ENCODE results near the gene C15orf61. TPM values are rescaled to one million over a fixed set of nuclear protein-coding genes. Genes with fewer than 3 reads are reported as not detected.
A peak's percentile ranks its signal among the peaks of the same experiment; 100 is the strongest.

The C15orf61 gene
- 1.7 and 2.0 TPM in 2 replicates for total RNA-seq

GRCh38 chr15:67521029-67521782 is at the start of gene C15orf61:
TSS of gene C15orf61 (plus strand) at chr15:67521131. CDS start at chr15:67521249, 118 bp downstream.
- peak; percentile 78 to 88 for DNase-seq (ENCODE audit: low read depth in 2 of 2)

- no peak for DNase-seq (ENCODE audit: low read depth in 2 of 2)
Observed at GRCh38 chr15:67472957-67473356, 48.0 kb upstream of the C15orf61 start.

- no peak for DNase-seq (ENCODE audit: low read depth in 2 of 2)
Observed at GRCh38 chr15:67474405-67475110, 46.4 kb upstream of the C15orf61 start.

- peak in 1 of 2 donors; percentile 46 for DNase-seq (ENCODE audit: low read depth in 2 of 2)
Observed at GRCh38 chr15:67479781-67480505, 41.0 kb upstream of the C15orf61 start.

GRCh38 chr15:67480741-67481140 is 40.2 kb upstream of the C15orf61 start:
- DNase-seq (ENCODE audit: low read depth in 2 of 2), result no peak

GRCh38 chr15:67481680-67482079 is 39.3 kb upstream of the C15orf61 start:
- no peak for DNase-seq (ENCODE audit: low read depth in 2 of 2)

GRCh38 chr15:67495585-67495984 is 25.3 kb upstream of the C15orf61 start:
- DNase-seq (ENCODE audit: low read depth in 2 of 2), result no peak

- peak; percentile 41 to 61 for DNase-seq (ENCODE audit: low read depth in 2 of 2)
Observed at GRCh38 chr15:67501177-67501835, 19.6 kb upstream of the C15orf61 start.

GRCh38 chr15:67501836-67502461 is 19.0 kb upstream of the C15orf61 start:
- DNase-seq (ENCODE audit: low read depth in 2 of 2), result peak; percentile 37 to 52

- no peak for DNase-seq (ENCODE audit: low read depth in 2 of 2)
Observed at GRCh38 chr15:67504056-67504455, 16.9 kb upstream of the C15orf61 start.

- DNase-seq (ENCODE audit: low read depth in 2 of 2), result no peak
Observed at GRCh38 chr15:67504796-67505195, 16.1 kb upstream of the C15orf61 start.

- DNase-seq (ENCODE audit: low read depth in 2 of 2), result no peak
Observed at GRCh38 chr15:67505675-67506572, 15.0 kb upstream of the C15orf61 start.

GRCh38 chr15:67506775-67507747 is 13.9 kb upstream of the C15orf61 start:
- no peak for DNase-seq (ENCODE audit: low read depth in 2 of 2)

GRCh38 chr15:67508407-67508806 is 12.5 kb upstream of the C15orf61 start:
- DNase-seq (ENCODE audit: low read depth in 2 of 2), result no peak

- DNase-seq (ENCODE audit: low read depth in 2 of 2), result no peak
Observed at GRCh38 chr15:67509918-67510317, 11.0 kb upstream of the C15orf61 start.

- no peak for DNase-seq (ENCODE audit: low read depth in 2 of 2)
Observed at GRCh38 chr15:67510597-67511190, 10.2 kb upstream of the C15orf61 start.

GRCh38 chr15:67511606-67512005 is 9.3 kb upstream of the C15orf61 start:
- DNase-seq (ENCODE audit: low read depth in 2 of 2), result no peak

GRCh38 chr15:67512140-67512539 is 8.8 kb upstream of the C15orf61 start:
- DNase-seq (ENCODE audit: low read depth in 2 of 2), result no peak

Measured in lung microvascular endothelial cell (primary cell).